HEK293 (cell line): ENCODE data around the gene TRUB2.

ENCODE experiments used
- CTCF ChIA-PET: fragments of 350-600 bp; formaldehyde crosslinking; extraction: SDS; loops from one replicate; lab custom pipeline; 2021; ENCODE audit warnings: antibody characterized with exemption; lab: Yijun Ruan, JAX
- POLR2A ChIA-PET: fragments of 300-600 bp; formaldehyde crosslinking; extraction: SDS; loops from one replicate; lab custom pipeline; 2020; ENCODE audit warnings: antibody characterized with exemption, inconsistent platforms; lab: Yijun Ruan, JAX
- H3K27ac ChIP-seq: fragments of 200-500 bp; sonication (Bioruptor generic); 2 replicates; pipeline ENCODE4 v1.5.1; 2014; ENCODE audit warnings: low read depth, low read length, control low read depth, inconsistent platforms; ENCODE audit errors: extremely low read depth
- H3K36me3 ChIP-seq, 2 experiments: fragments of 200-500 bp in 1 of 2; sonication (Bioruptor generic) in 1 of 2; 1 replicate in 1 of 2; 2 replicates in 1 of 2; pipeline ENCODE4 v1.5.1; 2014 to 2017; ENCODE audit warnings: inconsistent platforms in 2 of 2, low read length in 2 of 2; ENCODE audit not compliant: control insufficient read depth in 2 of 2, insufficient read depth in 1 of 2
- H3K4me1 ChIP-seq: fragments of 200-500 bp; sonication (Bioruptor generic); 2 replicates; pipeline ENCODE4 v1.5.1; 2014; ENCODE audit warnings: mild to moderate bottlenecking, low read length, inconsistent platforms; ENCODE audit not compliant: control insufficient read depth, insufficient read depth
- H3K4me3 ChIP-seq: 2 replicates; pipeline ENCODE4 v1.5.1; 2011; ENCODE audit warnings: low read depth, mild to moderate bottlenecking, control low read depth, low read length, moderate library complexity
- H3K9me3 ChIP-seq: fragments of 200-500 bp; sonication (Bioruptor generic); 2 replicates; pipeline ENCODE4 v1.5.1; 2014; ENCODE audit warnings: low read depth, low read length, inconsistent platforms; ENCODE audit not compliant: control insufficient read depth, insufficient read depth
- IKZF3 ChIP-seq: fragments of 450-650 bp; IDR thresholded peaks from 2 replicates; pipeline ENCODE4 v1.5.0; 2018; ENCODE audit warnings: missing biosample characterization, mild to moderate bottlenecking, missing genetic modification characterization, moderate library complexity
- TSHZ1 ChIP-seq: fragments of 450-650 bp; formaldehyde crosslinking; IDR thresholded peaks from 2 replicates; pipeline ENCODE4 v1.5.1; 2016; ENCODE audit warnings: missing biosample characterization, missing genetic modification characterization, borderline replicate concordance
- ZBTB44 ChIP-seq: fragments of 450-650 bp; IDR thresholded peaks from 2 replicates; pipeline ENCODE4 v1.5.1; 2018; ENCODE audit warnings: missing biosample characterization, mild to moderate bottlenecking, missing genetic modification characterization
- ZBTB7A ChIP-seq: fragments of 450-650 bp; formaldehyde crosslinking; IDR thresholded peaks from 2 replicates; pipeline ENCODE4 v1.5.1; 2016; ENCODE audit warnings: low read depth, missing biosample characterization, missing genetic modification characterization
- ZBTB8A ChIP-seq: fragments of 450-650 bp; formaldehyde crosslinking; IDR thresholded peaks from 2 replicates; pipeline ENCODE4 v1.5.1; 2016; ENCODE audit warnings: missing biosample characterization, missing genetic modification characterization
- ZFP69B ChIP-seq: fragments of 450-650 bp; formaldehyde crosslinking; IDR thresholded peaks from 2 replicates; pipeline ENCODE4 v1.5.1; 2016; ENCODE audit warnings: missing biosample characterization, missing genetic modification characterization
- ZNF10 ChIP-seq: fragments of 450-650 bp; formaldehyde crosslinking; IDR thresholded peaks from 2 replicates; pipeline ENCODE4 v1.5.1; 2017; ENCODE audit warnings: missing biosample characterization, missing genetic modification characterization
- ZNF133 ChIP-seq: fragments of 450-650 bp; formaldehyde crosslinking; IDR thresholded peaks from 2 replicates; pipeline ENCODE4 v1.5.1; 2016; ENCODE audit warnings: missing biosample characterization, missing genetic modification characterization
- ZNF19 ChIP-seq: fragments of 450-650 bp; formaldehyde crosslinking; IDR thresholded peaks from 2 replicates; pipeline ENCODE4; 2016; ENCODE audit warnings: missing biosample characterization, missing genetic modification characterization, low read depth
- ZNF37A ChIP-seq: fragments of 450-650 bp; IDR thresholded peaks from 2 replicates; pipeline ENCODE4 v1.5.1; 2018; ENCODE audit warnings: missing biosample characterization, missing genetic modification characterization
- ZNF549 ChIP-seq: fragments of 450-650 bp; IDR thresholded peaks from 2 replicates; pipeline ENCODE4 v1.5.1; 2018; ENCODE audit warnings: missing biosample characterization, missing genetic modification characterization, mild to moderate bottlenecking, inconsistent platforms, moderate library complexity
- ZNF664 ChIP-seq: fragments of 450-650 bp; formaldehyde crosslinking; IDR thresholded peaks from 2 replicates; pipeline ENCODE4 v1.5.1; 2016; ENCODE audit warnings: missing biosample characterization, missing genetic modification characterization

TRUB2 gene

GRCh38 chr9:128369024-128369706 lies 46.9 kb upstream of the TRUB2 start (continued):
- TF ChIP-seq TSHZ1 (tag by site-specific recombination): no peak
- no peak for TF ChIP-seq ZNF549 (tag by site-specific recombination)
- TF ChIP-seq ZNF10: no peak

GRCh38 chr9:128365525-128365924 lies 43.3 kb upstream of the TRUB2 start:
- CTCF ChIA-PET: interaction anchor here (0.7 kb wide), 1 partner anchor 47 kb away, joined by 3 read pairs; no protein-coding TSS in a partner anchor

More at GRCh38 chr9:128365525-128365924, 43.3 kb upstream of the TRUB2 start:
- Histone ChIP-seq H3K36me3 (no peaks in the 10 kb centered on the region), H3K4me3 (no peak overlapping the region), H3K9me3 (no peaks in the 10 kb centered on the region), H3K4me1 (0 out of 2 replicates have a peak, but pooled peaks cover 3% of the 10 kb centered on the region), H3K27ac (no peak overlapping the region)
- TF ChIP-seq ZNF37A (tag by site-specific recombination) (no peak), ZNF664 (tag by site-specific recombination) (no peak), ZNF19 (no peak), ZNF133 (tag by site-specific recombination) (no peak), ZBTB44 (tag by site-specific recombination) (no peak), ZFP69B (no peak), IKZF3 (tag by site-specific recombination) (no peak), ZBTB7A (no peak), ZBTB8A (tag by site-specific recombination) (no peak), TSHZ1 (tag by site-specific recombination) (no peak)
- POLR2A ChIA-PET: interaction anchor here (0.6 kb wide), 2 partner anchors 11 to 15 kb away, joined by 3 to 4 read pairs; no protein-coding TSS in a partner anchor
